Stimulated activated CD8-positive, alpha-beta memory T cell treated with anti-CD3 and anti-CD28 coated beads, Interleukin-15, amount 100 ng/mL, for 1 hour (primary cell): ENCODE data around the gene TRIM44.
"Not testable (repeated sequence)": the region's sequence is repeated elsewhere in the genome, so short reads cannot be mapped to it uniquely, and the experiment has no call there.

Source experiments
- DNase-seq: peaks from one replicate; pipeline ENCODE4 v3.0.0-alpha.2; 2020; ENCODE audit warnings: low read depth

The TRIM44 gene

DNA sequence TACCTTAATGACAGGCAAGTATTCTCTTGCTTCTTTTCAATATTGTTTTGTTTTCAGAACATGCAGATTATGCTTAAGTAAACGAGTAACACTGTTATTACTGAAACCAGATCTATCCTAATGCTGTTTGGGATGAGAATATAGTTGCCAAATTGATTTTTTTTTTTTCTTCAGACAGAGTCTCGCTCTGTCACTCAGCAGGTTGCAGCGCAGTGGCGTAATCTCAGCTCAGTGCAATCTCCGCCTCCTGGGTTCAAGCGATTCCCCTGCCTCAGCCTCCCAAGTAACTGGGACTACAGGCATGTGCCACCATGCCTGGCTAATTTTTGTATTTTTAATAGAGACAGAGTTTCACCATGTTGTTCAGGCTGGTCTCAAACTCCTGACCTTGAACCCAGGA, 91.0 kb downstream of the TRIM44 start:
- DNase-seq = not testable (repeated sequence)

DNA sequence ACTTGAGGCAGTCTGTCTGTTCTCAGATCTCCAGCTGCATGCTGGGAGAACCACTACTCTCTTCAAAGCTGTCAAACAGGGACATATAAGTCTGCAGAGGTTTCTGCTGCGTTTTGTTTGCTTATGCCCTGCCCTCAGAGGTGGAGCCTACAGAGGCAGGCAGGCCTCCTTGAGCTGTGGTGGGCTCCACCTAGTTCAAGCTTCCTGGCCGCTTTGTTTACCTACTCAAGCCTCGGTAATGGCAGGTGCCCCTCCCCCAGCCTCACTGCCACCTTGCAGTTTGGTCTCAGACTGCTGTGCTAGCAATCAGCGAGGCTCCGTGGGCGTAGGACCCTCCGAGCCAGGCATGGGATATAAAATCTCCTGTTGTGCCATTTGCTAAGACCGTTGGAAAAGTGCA, 97.4 kb downstream of the TRIM44 start:
- not testable (repeated sequence) for DNase-seq

DNA sequence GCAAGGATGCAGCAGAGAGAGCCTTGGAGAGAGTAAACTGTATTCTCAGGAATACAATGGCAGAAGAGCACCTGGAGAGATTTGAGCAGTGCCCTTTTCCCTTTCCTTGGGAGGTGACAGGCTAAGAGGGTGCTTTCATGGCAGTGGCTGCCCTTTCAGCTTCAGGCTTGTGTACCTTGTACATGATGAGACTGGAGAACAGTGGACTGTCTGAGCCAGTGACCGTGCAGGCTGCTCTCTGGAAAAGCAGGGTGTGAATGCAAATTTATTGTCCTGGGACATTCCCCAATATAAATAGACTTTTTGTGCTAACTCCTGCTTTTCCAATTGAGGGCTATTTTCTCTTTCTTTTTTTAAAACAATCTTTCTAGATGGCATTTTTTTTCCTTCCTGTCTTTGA, 99.3 kb downstream of the TRIM44 start:
- no peak for DNase-seq

DNA sequence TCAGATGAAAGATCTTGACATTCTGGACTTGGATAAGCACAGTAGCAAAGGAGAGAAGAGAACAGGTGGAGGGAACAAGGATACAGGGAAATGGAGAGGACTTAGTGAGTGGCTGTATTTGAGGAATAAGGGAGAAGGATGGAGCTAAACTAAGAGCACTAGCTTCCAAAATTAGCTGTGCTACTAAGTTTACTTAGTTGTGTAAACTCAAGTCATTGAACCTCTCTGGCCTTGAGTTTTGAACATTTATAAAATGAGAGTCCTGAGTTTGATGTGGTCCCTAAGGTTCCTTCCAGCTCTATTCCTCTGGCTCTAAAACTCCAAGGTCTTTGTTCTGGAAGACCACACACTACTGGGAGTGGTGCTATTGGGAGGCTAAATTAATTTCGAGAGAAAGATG, 100.7 kb downstream of the TRIM44 start:
- DNase-seq = no peak

DNA sequence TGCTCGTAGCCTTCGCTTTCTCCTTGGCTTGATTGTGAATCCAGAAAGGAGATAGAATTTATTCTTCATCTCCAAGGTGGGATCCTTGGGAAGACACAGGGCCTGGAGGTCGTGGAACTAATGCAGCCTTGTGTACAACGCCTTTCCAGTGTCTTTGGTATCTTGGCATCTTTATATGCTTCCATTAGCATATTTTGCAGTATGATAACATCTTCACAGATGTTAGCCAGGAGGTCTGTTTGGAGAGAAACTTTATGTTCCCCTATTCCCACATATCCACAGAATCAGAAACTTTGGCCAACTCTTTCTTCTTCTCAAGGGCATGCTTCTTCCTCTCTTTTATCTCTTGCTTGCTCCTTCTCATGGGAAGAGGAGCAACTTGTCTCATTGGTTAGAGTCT, 101.2 kb downstream of the TRIM44 start:
- no peak for DNase-seq

DNA sequence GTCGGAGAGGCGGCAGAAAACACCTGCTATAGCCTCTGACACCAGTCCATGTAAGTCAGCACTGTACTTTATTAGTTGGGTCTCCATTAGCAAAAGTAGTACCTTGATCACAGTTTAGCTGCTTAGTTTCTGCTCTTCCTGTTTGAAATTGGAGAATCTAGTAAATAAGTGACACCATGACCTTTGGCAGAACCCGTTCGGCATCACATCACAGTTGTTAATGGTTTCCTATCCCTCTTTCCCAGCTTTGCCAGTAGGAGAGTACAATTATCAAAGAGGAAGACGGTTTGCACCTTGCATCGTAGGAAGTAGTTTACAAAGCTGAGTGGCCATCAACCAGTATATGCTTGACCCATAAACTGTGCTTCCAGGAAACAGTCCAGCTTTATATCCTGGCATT, 101.8 kb downstream of the TRIM44 start:
- no peak for DNase-seq

DNA sequence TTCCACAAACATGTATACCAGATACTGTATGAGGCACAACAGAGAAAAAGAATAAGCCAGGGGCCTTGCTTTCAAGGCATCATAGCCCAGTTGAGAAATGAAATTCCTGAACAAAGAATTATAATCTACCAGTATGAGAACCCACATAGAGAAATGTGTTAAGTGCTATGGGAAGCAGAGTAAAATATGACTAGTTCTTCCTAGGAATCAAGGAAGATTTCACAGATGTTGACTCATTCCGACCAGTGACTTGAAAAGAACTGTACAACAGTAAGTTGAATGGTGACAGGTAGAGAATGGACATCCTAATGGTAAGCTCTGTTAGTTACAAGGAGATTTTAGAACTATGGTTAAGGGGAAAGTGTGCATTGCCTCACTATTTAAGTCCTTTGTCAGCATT, 102.6 kb downstream of the TRIM44 start:
- DNase-seq = no peak

DNA sequence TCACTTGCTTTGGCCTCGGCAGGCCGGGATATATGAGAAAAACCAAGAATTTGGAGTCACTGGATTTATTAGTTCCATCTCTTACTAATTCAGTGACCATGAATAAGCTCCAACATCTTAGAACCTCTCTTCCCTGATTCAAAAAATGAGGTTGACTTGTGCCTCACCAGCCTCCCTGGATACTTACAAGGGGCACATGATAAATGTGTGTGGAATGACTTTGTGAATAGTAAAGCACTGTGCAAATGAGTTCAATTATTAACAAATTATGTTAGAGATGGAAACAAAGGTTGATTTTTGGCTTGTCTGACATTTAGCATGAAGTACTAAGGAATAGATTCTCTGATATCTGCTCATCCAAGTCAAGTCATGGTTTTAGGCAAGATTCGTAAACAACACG, 104.1 kb downstream of the TRIM44 start:
- no peak for DNase-seq

DNA sequence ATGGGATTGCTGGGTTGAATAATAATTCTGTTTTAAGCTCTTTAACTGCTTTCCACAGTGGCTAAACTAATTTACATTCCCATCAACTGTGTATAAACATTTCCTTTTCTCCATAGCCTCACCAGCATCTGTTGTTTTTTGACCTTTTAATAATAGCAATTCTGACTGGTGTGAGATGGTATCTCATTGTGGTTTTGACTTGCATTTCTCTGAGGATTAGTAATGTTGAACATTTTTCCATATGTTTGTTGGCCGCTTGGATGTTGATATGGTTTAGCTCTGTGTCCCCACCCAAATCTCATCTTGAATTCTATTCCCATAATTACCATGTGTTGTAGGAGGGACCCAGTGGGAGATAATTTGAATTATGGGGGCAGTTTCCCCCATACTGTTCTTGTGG, 107.8 kb downstream of the TRIM44 start:
- DNase-seq = not testable (repeated sequence)

DNA sequence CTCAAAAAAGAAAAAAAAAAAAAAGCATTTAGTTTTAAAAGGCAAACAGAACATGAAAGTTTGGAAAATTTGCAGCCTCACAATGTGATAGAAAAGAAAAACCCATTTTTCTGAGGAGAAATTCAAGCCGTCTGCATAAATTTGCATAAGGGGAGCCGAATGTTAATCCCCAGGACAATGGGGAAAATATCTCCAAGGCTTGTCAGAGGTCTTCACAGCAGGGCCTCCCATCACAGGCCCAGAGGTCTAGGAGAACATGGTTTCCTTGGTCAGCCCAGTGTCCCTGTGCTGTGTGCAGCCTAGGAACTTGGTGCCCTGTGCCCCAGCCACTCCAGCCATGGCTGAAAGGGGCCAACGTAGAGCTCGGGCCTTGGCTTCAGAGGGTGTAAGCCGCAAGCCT, 109.1 kb downstream of the TRIM44 start:
- DNase-seq = no peak

DNA sequence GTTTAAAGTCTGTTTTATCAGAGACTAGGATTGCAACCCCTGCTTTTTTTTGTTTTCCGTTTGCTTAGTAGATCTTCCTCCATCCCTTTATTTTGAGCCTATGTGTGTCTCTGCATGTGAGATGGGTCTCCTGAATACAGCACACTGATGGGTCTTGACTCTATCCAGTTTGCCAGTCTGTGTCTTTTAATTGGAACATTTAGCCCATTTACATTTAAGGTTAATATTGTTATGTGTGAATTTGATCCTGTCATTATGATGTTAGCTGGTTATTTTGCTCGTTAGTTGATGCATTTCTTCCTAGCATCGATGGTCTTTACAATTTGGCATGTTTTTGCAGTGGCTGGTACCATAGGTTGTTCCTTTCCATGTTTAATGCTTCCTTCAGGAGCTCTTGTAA, 114.7 kb downstream of the TRIM44 start:
- DNase-seq = not testable (repeated sequence)

DNA sequence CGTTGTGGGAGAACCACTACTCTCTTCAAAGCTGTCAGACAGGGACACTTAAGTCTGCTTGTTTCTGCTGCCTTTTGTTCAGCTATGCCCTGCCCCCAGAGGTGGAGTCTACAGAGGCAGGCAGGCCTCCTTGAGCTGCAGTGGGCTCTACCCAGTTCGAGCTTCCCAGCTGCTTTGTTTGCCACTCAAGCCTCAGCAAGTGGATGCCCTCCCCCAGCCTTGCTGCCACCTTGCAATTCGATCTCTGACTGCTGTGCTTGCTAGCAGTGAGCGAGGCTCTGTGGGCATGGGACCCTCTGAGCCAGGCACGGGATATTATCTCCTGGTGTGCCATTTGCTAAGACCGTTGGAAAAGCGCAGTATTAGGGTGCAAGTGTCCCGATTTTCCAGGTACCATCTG, 116.4 kb downstream of the TRIM44 start:
- not testable (repeated sequence) for DNase-seq

DNA sequence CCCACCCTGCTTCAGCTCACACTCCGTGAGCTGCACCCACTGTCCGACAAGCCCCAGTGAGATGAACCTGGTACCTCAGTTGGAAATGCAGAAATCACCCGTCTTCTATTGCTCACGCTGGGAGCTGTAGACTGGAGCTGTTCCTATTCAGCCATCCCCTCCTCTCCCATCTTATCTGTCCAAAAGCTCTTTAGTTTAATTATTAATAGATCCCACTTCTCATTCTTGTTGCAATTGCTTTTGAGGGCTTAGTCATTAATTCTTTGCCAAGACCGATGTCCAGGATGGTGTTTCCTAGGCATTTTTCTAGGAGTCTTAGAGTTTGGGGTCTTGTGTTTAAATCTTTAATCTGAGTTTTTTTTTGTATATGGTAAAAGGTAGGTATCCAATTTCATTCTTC, 116.8 kb downstream of the TRIM44 start:
- no peak for DNase-seq

DNA sequence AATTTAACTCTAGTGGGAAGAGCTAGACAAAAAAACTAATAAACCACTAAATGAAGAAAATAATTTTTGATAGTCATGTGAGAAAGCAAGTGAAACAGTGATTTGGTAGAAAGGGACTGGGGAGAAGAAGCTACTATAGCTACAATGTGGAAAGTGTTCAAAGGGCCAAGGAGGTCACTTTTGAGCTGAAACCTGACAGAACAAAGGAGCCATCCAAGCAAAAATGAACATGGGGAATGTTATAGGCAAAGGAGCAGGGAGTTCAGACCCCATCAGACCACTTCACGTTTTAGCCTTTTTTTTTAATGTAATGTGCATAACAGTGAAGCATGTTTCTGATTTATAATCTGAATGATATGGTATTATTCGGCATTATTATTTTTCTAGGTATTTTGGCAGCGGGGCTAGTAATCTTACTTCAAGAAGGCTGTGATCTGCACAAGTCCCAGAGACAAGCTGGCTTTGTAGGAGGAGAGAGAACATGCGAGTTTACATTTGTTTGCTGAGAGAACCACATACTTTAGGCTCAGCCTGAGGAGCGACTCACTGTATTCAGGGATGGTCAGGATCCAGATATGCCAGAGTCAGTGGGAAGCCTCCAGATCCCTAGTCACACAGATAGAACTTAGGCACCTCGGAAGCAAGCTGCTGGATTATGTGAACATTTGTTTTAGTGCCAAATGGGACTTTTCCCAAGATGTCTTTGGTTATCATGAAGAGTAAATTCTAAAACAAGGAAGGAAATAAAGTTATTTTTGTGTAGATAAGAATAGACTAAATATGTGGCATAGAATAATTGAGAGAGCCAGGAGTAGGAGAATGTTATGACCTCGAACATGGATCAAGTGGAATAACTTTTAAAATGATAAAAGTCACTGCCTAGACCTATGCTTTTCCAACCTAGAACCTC, 118.6 kb downstream of the TRIM44 start:
- no peak for DNase-seq

DNA sequence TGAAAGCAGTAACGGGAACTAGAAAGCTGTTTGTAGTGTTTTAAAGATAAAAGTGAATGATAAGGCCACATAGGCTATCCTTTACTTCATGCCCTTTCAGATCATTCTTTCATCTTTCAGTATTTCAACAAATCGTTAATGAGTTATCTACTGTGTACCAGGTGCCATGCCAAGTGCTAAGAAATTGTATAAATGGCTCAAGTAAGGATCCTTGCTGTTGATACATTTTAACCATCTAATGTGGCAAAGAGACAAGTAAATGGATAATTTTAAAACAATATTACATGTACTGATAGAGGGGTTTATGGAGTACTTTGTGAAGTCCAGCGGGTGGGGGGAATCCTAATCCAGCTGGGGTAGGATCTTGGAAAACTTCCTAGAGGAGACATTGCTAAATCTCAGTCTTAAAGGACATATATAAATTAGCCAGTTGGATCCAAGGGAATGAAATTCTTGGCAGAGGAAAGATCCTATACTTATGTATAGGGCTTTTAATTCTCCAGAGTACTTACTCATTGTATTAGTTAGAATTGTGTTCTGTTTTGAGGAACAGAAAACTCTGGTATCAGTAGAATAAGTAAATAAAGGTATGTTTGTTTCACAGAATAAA, 119.4 kb downstream of the TRIM44 start:
- no peak for DNase-seq

DNA sequence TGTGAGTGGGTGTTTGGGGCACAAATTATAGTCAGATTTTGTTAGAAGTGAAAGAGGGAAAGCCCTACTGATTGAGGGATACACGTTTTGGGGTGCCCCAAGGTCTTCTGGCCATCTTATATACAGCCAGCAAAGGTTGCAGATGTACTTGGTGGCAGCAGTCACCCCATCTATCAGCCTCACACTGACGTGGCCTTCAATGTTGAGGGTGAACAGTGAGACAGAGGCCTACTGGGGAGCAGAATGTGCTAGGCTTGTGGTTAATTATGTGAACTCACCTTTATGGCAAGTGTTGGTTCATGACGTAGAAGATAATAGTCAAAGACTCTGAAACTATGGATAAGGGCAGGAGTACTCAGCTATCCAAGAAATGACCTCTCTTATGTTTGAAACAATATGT, 121.2 kb downstream of the TRIM44 start:
- DNase-seq = no peak

DNA sequence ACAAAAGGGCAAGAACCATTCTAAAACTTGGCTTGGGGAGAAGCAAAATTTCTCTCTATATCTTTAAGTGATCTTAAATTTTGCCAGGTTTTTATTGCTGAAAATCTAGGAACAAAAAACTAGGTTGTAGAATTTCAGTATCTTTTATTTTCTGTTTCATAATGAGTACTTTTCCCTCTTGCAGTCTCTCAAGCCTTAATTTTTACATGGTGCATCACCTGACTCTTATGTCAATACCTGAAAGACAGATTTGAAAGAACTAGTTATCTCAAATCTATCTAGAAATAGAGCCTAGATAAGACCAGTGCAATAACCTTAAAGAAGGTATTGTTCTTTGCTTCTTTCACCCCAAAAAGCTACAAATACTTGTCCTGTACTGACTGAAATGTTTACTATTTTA, 122.1 kb downstream of the TRIM44 start:
- DNase-seq = no peak

DNA sequence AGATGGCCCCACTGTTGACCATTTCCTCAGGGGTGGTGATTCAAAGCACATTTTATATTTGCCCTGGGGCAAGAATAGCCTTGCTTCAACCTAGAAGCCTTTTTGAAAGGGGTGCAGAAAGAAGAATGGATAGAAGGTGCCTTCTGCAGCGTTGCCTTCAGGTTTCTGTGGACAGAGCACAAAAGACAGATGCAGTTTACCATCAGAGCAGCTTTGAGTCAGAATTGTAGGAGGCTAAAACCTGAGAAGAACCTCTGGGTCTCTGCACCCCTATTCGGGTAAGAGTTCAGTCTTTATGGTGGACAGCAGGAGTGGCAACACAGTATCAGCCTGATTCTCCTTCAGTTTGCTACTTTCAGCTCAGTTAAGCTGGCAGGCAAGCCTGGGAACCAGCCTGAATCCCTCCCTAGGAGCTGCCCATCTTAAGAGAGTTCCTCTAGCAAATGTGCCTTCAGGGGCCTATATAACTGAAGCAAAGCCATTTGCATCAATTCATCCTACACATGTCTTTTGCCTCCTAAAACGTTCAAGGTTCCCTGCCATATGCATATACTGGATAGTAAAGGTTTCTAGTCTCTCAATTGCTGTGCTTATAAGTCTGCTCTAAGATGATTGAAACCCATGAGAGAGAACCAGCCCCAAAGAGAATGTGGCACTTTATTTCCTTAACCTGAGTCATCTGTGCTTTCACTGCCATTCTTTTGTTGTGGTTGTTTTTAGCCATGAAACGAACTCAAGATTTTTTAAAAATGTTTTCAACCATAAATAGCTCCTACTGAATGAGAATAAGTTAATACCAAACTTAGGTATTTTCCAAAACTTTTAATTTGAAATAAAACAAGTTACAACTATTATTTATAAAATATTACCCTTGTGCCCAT, 123.0 kb downstream of the TRIM44 start:
- DNase-seq = no peak

DNA sequence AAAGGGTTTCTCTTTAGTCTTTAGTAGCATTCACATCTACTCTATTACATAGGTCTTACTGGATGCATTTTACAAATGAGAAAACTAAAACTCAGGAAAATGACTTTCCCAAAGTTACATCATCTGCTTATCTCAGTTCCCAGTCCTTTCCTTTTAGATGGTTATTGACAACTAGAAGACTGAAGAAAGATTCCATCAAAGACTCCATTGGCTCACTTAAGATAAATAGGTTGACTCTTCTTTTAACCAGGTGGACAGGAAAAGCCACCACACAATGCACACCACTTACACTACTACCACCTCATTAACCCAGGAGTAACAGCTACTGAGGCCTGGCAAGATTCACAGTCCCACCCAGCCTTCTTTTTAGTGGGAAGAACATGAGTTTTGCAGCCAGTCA, 123.6 kb downstream of the TRIM44 start:
- no peak for DNase-seq

DNA sequence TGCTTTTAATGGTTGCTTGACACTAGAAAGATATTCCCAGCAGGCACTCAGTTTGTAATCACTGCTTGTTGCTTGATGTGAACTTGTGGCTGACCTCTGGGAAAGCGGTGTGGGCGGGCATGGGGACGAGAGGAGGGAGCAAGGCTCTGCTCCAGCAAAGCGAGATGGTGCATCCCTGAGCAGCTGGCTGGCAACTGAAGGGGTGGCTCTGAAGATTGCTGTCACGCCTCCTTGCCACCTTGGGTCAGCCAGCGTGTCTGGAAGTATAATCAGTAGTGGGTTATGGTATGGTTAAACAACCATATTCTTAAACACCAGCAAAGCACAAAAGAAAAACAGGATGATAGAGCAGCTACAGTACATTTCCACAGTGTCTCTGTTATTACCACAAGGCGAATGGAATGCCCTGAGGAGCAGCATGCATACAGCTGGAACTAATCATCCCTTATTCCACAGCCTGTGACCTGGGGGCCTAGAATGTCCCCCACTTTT, 124.5 kb downstream of the TRIM44 start:
- DNase-seq = no peak

DNA sequence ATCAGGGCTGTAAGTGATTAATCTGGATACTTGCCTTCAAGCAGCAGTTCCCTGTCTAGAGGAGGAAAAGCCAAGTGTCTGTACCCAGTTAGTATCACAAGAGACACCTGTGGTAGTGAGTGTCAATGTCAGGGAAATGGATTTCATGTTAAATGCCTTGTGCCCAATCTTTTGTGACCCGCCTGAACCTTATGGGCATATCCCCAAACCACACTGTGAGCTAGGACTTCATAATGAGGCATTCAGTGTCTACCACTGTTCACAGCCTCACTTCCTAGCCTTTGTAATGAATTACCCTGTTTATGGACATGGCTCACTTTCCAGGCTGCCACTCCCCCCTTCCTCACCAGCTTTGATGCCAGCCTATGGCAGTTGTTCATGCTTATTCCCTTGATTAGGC, 125.1 kb downstream of the TRIM44 start:
- DNase-seq = no peak
